ENCODE results near the gene HIC2. TPM values are rescaled to one million over a fixed set of nuclear protein-coding genes. Genes with fewer than 3 reads are reported as not detected.

HIC2 gene
- total RNA-seq, 1 donor from 2014 or later, result 5.1 TPM

DNA sequence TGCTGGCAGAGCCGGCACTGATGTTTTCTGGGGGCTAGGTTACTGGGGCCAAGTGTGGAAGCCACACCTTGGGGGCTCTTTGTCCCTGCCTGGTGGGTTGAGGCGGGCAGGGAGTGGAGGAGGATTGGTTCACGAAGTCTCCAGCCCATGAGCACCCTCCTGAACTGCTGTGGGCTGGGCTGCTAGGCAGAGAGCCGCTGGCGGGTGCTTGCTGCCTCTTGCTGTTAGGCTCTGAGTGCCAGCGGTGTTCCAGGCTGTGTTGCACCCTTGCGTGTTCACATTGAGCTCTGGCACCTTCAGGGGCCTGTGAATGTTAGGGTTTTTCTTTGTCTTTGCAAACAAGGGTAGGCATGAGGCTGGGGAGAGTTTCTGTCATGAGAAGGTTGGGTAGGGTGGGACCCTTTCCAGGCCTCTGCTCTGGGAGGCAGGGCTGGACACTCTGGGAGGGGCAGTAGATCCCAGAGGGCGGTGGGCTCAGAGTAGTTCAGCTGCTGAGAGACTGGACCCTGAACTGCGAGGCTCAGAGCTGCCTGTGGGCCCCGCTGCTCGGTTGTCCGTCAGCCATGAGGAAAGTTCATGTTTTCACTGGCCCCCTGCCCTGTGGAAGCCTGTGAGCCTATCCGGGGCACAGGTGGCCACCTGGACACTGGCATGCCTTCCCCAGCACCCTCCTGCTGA lies 26.0 kb downstream of the HIC2 start:
- Histone ChIP-seq H3K36me3 (peaks cover 27% of the 10 kb centered on the region), H3K9me3 (no peaks in the 10 kb centered on the region), H3K27ac (no peak overlapping the region), H3K4me1 (no peaks in the 10 kb centered on the region), H3K4me3 (no peak overlapping the region), H3K27me3 (no peaks in the 10 kb centered on the region)
- TF ChIP-seq, protein P1, sequence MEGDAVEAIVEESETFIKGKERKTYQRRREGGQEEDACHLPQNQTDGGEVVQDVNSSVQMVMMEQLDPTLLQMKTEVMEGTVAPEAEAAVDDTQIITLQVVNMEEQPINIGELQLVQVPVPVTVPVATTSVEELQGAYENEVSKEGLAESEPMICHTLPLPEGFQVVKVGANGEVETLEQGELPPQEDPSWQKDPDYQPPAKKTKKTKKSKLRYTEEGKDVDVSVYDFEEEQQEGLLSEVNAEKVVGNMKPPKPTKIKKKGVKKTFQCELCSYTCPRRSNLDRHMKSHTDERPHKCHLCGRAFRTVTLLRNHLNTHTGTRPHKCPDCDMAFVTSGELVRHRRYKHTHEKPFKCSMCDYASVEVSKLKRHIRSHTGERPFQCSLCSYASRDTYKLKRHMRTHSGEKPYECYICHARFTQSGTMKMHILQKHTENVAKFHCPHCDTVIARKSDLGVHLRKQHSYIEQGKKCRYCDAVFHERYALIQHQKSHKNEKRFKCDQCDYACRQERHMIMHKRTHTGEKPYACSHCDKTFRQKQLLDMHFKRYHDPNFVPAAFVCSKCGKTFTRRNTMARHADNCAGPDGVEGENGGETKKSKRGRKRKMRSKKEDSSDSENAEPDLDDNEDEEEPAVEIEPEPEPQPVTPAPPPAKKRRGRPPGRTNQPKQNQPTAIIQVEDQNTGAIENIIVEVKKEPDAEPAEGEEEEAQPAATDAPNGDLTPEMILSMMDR (IDR thresholded peaks at IDR 0.05), result no peak
- intact Hi-C loops (cut with DNase I), result no loop called here
- ATAC-seq (no peak), DNase-seq (peak; percentile 40)

DNA sequence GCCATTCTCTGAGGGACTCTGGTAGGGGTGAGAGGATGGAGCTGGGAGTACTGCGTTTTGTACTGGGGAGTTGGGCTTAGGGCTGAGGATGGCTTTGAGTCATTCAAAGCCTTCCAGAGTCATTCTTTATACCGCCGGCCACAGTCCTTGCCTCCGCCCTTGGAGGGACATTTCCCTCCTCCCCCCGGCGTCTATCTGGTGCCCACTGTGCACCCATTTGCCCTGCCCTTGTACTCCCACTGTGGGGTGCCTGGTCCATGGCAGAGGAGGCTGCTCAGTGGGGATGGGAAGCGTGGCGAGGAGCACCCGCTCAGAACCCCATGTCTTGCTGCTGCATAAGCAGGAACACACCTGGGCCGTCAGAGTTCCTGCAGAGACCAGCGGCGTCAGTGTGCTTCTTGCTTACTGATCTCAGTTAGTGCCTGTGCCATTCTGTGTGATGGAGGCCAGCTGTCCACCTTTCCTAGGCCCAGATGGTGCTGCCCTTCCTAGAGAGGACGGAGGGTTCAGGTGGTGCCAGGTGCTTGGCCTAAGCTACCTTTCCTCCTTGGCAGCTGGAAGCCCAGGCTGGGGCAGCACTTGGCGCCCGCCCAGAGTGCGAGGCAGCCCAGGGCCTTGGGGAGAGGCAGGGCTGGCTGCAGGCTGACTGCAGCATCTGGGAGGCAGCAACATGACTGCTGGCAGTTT lies 26.7 kb downstream of the HIC2 start:
- Histone ChIP-seq H3K9me3 (no peaks in the 10 kb centered on the region), H3K4me1 (no peaks in the 10 kb centered on the region), H3K4me3 (no peak overlapping the region), H3K36me3 (peaks cover 27% of the 10 kb centered on the region), H3K27me3 (no peaks in the 10 kb centered on the region), H3K27ac (no peak overlapping the region)
- ATAC-seq (no peak), DNase-seq (peak; percentile 51)
- intact Hi-C loops (cut with DNase I), result no loop called here
- TF ChIP-seq, protein P1 (IDR thresholded peaks at IDR 0.05), result no peak

DNA sequence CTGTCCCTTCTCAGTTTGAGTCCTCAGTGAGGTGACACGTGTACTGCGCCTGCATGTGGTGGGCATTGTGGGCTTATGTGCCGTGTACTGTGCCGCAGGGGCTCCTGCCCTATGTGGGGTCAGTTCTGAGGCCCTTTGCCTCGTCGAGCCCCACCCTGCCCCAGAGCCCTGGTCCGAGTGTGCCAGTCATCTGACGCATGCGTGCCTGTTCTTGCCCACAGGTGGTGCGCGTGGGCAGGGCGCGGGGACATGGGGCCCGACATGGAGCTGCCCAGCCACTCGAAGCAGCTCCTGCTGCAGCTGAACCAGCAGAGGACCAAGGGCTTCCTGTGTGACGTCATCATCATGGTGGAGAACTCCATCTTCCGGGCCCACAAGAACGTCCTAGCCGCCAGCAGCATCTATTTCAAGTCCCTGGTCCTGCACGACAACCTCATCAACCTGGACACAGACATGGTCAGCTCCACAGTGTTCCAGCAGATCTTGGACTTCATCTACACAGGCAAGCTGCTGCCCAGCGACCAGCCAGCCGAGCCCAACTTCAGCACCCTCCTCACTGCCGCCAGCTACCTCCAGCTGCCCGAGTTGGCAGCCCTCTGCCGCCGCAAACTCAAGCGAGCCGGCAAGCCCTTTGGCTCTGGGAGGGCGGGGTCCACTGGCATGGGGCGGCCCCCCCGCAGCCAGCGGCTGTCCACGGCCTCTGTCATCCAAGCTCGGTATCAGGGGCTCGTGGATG lies 27.7 kb downstream of the HIC2 start:
- TF ChIP-seq, protein P1 (IDR thresholded peaks at IDR 0.05), result no peak
- DNase-seq, result peak; percentile 52
- Histone ChIP-seq H3K27me3 (no peaks in the 10 kb centered on the region), H3K4me3 (no peak overlapping the region), H3K4me1 (no peaks in the 10 kb centered on the region), H3K27ac (no peak overlapping the region), H3K36me3 (peaks cover 27% of the 10 kb centered on the region), H3K9me3 (no peaks in the 10 kb centered on the region)
- no peak for ATAC-seq
- intact Hi-C loops (cut with DNase I), result no loop called here

DNA sequence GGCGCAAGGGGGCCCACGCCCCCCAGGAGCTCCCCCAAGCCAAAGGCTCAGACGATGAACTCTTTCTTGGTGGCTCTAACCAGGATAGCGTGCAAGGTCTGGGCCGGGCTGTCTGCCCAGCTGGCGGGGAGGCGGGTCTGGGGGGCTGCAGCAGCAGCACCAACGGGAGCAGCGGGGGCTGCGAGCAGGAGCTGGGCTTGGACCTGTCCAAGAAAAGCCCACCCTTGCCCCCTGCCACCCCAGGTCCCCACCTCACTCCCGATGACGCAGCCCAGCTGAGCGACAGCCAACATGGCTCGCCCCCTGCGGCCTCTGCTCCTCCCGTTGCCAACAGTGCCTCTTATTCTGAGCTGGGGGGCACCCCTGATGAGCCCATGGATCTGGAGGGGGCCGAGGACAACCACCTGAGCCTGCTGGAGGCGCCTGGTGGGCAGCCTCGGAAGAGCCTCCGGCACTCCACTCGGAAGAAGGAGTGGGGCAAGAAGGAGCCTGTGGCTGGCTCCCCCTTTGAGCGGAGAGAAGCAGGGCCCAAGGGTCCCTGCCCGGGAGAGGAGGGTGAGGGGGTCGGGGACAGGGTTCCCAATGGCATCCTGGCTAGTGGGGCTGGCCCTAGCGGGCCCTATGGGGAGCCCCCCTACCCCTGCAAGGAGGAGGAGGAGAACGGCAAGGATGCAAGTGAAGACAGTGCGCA lies 28.4 kb downstream of the HIC2 start:
- DNase-seq (peak; percentile 61), ATAC-seq (no peak)
- Histone ChIP-seq H3K4me1 (no peaks in the 10 kb centered on the region), H3K4me3 (no peak overlapping the region), H3K36me3 (peaks cover 27% of the 10 kb centered on the region), H3K9me3 (no peaks in the 10 kb centered on the region), H3K27me3 (no peaks in the 10 kb centered on the region), H3K27ac (no peak overlapping the region)
- intact Hi-C loops (cut with DNase I), result no loop called here
- TF ChIP-seq, protein P1 (IDR thresholded peaks at IDR 0.05), result no peak

DNA sequence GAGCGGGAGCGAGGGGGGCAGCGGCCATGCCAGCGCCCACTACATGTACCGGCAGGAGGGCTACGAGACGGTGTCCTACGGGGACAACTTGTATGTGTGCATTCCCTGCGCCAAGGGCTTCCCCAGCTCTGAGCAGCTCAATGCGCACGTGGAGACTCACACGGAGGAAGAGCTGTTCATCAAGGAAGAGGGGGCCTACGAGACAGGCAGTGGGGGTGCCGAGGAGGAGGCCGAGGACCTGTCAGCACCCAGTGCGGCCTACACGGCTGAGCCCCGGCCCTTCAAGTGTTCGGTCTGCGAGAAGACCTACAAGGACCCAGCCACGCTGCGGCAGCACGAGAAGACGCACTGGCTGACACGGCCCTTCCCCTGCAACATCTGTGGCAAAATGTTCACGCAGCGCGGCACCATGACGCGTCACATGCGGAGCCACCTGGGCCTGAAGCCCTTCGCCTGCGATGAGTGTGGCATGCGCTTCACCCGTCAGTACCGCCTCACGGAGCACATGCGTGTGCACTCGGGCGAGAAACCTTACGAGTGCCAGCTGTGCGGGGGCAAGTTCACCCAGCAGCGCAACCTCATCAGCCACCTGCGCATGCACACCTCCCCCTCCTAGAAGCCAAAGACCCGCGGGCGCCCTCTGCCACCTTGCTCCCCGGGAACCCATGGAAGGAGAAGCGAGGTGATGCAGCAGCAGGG lies 29.1 kb downstream of the HIC2 start:
- H3K4me3 ChIP-seq, result no peak overlapping the region
- peak; percentile 57 for DNase-seq

More for the DNA sequence above, 29.1 kb downstream of the HIC2 start:
- Histone ChIP-seq H3K9me3 (no peaks in the 10 kb centered on the region), H3K4me1 (no peaks in the 10 kb centered on the region), H3K27me3 (no peaks in the 10 kb centered on the region), H3K27ac (no peak overlapping the region), H3K36me3 (peaks cover 27% of the 10 kb centered on the region)
- intact Hi-C loops (cut with DNase I), result no loop called here
- ATAC-seq, result no peak
- TF ChIP-seq, protein P1 (IDR thresholded peaks at IDR 0.05), result no peak

Measured in upper lobe of right lung (tissue), 1 donor.